ENCODE measurements around the gene TTLL1.
"Not testable (repeated sequence)": the region's sequence is repeated elsewhere in the genome, so short reads cannot be mapped to it uniquely, and the experiment has no call there.

The TTLL1 gene

DNA sequence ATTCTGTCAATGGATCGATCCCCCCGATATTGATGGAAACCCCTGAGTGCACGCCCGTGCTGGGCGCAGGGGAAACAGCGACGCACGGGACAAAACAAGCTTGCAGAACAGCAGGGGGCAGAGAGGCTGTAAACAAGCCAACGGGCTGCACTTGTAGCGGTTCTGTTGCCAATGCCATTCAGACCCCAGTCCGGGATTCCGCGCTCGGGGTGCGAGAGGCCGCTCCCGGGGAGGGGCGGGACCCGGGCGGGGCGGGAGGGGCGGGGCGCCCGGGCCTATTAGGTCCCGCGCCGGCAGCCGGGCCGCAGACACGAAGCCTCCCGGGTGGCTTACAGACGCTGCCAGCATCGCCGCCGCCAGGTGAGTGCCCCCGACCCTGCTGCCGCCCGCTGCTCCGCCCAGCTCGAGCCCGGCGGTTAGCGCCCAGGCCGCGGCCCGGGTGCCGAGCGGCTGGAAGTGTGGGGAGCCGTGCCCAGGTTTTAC is 21.3 kb upstream of the TTLL1 start, which contains the start of gene BIK:
Gene BIK, plus strand, starts transcription at position 307 of the 483 bp plus-strand sequence. CDS start 13,273 bp downstream, outside the sequence.
- DNase-seq (ENCODE audit: low read depth) = peak; percentile 16

DNA sequence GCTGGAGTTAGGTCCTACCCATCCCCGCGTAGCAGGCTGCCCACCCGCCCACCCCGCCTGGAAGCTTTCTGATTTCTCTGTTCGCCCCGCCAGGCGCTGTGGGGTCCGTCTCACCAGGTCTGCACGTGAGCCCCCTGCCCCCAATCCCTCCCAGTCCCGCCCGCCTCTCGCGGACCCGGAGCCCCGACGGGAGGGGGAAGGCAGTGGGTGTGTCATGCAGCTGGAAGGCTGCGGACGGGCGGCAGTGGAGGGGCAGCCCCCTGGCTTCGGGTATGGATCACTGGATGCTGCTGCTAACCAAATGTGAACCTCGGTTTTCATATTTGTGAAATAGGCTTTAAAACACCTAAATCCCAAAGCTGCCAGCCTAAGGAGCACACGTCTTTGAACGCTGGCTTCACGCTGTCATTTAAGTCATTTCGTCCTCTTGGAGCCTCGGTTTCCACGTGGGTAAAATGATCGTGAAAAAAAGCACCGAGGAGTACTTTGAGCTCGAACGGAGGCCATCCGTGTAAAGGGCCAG is 20.8 kb upstream of the TTLL1 start:
- no peak for DNase-seq (ENCODE audit: low read depth)

DNA sequence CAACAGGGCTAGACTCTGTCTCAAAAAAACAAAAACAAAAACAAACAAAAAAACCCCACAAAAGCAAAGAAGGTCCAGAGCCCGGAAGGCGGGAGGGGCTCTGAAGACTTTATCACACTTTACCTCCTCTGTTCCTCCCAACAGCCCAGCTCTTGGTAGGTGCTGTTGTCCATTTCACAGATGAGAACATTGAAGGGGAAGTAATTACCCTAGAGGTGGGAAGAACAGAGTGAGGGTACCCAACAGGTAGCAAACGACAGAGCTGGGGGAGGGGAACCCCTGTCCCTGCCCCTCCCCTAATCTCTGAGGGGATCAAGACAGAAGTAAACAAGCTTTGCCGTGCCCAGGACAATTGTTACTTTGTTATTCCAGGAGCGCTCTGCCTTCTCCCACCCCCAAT is 20.3 kb upstream of the TTLL1 start:
- no peak for DNase-seq (ENCODE audit: low read depth)

DNA sequence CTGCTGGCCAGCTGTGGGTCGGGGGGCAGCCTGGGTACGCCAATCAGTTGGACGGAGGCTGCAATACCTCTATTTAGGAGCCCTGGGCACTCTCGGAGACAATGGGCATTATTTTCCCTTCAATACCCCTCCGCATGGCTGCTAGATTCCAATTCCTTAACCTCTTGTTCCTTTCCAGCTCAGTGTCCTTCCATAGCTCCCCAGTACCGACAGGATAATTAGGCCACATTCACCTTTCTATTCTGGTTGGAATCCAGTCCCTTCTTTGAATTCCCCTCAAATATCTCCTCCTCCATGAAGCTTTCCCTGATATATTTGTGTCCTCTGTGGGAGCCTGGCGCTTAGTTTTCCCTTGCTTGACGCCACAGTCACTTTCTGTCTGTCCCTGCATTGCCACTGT is 17.1 kb upstream of the TTLL1 start:
- no peak for DNase-seq (ENCODE audit: low read depth)

DNA sequence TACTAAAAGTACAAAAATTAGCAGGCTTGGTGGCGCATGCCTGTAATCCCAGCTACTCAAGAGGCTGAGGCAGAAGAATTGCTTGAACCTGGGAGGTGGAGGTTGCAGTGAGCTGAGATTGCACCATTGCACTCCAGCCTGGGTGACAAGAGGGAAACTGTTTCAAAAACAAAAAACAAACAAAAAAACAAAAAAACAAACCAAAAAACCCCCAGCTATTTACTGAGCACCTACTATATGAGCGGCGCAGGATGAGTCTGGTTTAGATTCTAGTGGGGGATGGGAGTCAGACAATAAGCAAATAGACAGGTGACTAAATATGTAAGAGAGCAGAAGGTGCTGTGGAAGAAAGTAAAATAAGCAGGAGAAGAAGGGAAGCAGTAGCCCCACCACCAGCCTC is 15.8 kb upstream of the TTLL1 start:
- DNase-seq (ENCODE audit: low read depth) = not testable (repeated sequence)

DNA sequence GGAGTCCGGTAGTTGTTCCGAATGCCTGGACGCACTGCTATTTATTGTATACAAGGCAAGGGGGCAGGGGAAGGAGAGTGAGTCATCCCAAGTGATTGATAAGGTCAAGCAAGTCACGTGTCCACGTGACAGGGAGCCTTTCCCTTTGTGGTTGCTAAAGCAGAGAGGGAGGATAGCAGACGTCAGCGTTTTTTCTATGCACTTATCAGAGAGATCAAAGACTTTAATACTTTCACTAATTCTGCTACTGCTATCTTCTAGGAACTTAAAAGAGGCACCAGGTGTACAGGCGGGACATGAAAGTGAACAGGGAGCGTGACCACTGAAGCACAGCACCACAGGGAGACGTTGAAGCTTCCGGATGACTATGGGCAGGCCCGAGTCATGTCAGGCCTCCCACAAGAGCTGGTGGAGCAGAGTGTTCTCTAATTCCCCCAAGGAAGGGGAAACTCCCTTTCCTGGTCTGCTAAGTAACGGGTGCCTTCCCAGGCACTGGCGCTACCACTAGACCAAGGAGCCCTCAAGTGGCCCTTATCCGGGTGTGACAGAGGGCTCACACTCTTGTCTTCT is 14.9 kb upstream of the TTLL1 start:
- not testable (repeated sequence) for DNase-seq (ENCODE audit: low read depth)

DNA sequence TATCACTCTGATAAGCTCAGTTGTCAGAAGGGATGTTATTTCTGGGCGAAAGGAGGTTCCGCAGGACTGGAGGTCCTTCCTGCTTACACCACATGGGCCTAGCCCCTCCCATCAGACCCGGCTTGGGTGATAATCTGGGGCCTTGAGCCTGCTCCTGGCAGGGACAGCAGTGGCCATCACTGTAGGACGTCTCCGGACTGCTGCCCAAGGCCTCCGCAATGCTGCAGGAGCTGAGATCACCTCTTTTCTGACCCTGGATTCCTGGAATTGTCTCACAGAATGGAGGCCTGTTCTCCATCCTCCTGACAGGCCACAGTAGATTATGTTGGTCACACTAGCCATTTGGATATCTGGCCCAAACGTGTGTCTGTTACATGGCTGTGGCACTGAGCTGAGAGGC is 12.1 kb upstream of the TTLL1 start:
- DNase-seq (ENCODE audit: low read depth) = no peak

DNA sequence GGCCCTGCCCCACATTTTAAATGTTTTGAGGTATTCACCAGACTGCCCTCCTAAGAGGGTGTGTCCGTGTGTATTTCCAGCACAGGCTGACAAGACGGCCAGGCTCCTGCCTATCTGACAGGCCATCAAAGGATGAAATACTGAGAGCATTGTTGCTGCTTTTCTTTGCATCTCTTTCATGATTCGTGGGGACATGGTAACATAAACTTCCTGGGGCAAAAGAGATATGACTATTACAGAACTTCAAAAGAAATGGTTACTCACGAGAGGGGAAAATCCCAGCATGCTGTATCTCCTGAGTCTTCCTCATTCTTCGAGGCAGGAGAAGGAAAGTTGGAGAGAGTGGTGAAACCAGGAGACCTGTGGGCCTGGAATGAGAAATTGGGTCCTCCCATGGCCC is 11.0 kb upstream of the TTLL1 start:
- no peak for DNase-seq (ENCODE audit: low read depth)

DNA sequence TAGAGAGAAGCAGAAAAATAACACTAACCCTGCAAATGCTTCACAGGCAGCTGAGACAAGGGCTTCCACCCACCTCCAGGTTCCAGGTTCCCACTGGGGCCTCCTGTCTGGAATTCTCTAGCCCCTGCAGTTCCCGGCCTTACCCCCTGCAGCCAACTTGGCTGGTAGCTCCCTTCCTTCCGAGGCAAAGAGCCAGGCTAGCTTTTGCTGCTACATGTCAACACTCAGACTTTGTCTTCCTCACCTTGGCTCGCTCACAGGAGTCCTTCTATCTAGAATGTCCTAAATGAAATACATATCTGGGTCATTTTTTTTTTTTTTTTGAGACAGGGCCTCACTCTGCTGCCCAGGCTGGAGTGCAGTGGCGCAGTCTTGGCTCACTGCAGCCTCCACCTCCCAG is 9.9 kb upstream of the TTLL1 start:
- DNase-seq (ENCODE audit: low read depth) = no peak

DNA sequence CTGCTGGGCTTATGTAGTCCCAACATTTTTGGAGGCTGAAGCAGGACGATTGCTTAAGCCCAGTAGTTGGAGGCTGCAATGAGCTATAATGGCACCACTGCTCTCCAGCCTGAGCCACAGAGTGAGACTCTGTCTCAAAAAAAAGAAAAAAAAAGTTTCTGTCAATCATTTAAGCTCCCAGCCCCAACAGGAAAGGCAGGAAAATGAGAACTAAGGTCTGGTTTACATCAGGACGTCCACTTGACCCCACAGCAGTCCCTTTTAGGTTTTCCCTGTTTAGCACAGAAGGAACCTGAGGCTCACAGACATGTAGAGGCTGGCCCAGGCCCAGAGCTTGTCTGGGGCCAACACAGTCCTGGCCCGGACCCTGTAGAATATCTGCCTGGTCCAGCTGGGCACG is 9.2 kb upstream of the TTLL1 start:
- no peak for DNase-seq (ENCODE audit: low read depth)

DNA sequence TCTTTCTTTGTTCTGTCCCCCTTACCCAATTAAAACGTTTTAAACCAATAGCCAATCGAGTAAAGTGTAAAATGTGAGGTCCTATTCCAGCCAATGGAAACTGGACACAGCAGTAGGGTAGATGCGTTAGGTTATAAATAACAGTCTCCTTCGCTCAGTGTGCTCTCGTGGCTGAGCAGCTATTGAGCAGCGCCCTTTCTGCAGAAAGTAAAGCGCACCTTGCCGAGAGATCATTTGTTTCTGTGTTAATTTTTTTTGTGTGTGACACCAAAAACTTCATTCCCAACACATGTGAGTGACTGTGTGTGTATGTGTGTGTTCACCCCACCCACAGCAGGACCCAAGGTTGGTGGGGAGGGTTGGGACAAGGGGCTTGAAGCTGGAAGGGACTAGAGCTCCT is 7.2 kb upstream of the TTLL1 start:
- DNase-seq (ENCODE audit: low read depth) = no peak

DNA sequence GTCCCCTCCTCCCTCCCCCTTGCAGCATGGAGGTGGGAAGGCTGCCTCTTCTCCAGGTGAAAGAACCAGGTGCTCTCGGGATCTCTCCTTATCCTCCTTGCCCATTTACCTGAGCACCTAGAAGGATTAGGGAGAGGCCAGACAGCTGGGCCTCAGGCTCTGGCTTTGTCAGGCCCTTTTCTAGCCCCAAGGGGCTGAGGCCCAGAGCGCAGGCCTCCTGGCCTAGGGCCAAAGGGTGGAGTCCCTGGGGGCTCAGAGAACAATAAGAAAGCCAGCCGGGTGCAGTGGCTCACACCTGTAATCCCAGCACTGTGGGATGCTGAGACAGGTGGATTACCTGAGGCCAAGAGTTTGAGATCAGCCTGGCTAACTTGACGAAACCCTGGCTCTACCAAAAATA is 5.4 kb upstream of the TTLL1 start:
- DNase-seq (ENCODE audit: low read depth) = no peak

DNA sequence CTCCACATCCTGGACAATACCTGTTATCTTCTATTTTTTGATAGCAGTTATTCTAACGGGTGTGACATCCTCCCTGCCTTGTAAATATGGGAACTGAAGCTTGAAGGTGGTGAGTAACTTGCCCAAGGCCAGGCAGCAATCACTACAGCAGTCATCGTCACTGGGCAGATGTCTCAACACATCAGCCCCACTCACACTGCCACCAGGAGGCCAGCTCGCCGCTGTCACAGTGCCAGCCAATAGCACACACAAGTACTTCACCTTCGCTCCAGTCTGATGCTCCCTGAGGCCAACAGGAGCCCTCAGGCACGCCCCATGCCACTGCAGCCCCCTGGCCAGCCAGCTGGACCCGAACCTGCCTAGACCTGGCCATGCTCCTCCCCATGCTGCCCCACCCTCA is 4.9 kb upstream of the TTLL1 start:
- no peak for DNase-seq (ENCODE audit: low read depth)

DNA sequence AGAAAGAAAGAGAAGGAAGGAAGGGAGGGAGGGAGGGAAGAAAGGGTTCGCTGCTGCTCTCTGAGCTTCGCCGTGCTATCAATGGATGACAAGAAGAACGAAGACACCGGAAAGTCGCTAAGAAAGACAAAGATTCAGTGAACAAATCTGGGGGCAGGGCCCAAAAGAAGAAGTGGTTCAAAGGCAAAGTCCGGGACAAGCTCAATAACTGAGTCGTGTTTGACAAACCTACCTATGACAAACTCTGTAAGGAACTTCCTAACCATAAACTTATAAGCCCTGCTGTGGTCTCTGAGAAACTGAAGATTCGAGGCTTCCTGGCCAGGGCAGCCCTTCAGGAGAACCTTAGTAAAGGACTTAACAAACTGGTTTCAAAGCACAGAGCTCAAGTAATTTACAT is 2.9 kb upstream of the TTLL1 start:
- DNase-seq (ENCODE audit: low read depth) = no peak

DNA sequence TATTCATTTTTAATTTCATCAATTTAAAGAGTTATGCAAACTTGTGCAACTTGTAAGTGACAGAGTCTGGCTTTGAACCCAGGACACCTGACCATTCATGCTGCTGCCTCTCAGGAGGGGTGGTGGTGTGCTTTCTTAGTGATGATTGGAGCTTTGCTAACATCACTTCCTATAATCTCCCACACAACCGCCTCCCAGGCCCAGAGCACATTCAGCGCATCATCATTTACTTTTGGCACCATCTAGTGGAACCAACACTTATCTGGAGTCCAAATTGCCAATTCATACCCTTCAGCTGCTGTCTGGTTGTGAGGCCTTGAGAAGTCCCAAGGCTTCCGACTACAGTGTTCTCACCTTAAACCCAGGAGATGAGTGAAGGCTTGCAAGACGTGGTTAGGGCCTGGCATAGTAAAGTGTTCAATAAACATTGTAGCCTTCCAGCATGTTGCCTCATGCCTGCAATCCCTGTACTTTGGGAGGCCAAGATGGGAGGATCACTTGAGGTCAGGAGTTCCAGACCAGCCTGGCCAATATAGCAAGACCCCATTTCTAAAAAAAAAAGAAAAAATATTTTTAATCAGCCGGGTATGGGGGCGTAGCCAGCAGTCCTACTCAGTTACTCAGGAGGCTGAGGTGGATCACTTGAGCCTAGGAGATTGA is 1.1 kb upstream of the TTLL1 start:
- DNase-seq (ENCODE audit: low read depth) = no peak

DNA sequence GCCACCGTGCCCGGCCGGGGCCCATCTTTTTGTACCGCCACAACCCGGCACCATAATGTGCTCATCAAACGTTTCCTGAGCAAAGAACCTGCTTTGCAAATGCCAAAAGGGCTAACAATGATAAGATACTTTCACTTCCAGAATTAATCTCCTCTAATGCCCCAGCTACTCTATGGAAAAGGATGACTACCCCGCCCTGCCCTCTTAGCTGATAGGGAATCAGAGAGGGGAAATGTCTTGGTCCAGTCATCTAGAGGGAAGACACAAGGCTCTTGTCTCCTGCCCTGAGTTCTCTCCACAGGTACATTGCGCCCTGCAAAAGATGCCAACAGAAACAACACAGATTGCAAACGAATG is 586 bp downstream of the TTLL1 start:
- DNase-seq (ENCODE audit: low read depth) = no peak

DNA sequence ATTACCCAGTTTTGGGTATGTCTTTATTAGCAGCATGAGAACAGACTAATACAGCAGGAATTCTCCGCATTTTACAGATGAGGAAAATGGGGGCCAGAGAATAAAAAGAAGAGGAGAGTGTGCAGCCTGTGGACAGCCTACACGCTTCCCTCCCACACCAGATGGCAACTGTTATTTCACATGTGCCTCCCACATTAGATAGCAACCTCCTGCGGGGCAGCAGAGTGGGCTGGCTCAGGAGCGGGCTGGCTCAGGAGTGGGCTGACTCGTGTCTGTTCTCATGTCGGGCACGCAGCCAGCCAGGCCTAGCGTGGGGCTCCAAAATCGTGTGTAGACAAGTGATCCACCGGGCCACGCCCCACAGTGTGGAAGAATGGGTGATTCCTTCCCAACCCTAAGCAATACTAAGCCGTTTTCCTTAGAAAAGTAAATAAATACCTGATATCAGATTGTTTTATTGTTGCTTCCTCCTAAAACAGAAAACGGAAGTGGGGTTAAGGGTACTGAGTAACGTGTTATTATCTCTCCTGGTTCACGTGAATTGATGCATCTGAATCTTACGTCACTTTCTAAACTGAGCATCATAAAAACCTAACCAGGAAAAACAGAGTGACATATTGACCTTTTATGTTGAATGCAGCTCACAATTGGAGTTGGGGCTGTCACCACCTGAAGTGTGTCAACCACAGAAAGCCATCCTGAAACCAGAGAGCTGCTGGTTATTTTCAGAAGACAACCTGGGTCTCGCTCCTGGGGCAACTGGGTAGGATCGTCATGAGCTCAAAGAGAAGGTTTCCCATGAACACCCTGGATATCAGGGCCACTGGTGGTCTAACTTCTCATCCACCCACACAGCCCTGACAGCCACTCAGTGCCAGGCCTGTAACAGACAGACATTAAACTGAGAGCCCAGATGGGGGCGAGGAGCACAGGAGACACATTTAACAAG is 3.3 kb downstream of the TTLL1 start:
- DNase-seq (ENCODE audit: low read depth) = no peak

DNA sequence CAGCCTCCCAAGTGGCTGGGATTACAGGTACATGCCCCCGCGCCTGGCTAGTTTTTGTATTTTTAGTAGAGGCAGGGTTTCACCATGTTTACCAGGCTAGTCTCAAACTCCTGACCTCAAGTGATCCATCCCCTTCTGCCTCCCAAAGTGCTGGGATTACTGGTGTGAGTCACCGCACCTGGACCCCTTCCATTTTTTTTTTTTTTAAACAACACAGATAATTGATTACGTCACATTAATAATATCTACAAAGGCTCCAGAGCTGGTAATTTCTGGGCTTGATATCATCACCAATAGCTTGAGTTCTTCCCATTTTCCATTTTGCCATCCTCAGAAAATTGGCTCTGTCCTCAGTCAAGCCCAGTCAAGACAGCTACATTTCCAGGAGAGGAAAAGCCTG is 7.2 kb downstream of the TTLL1 start:
- DNase-seq (ENCODE audit: low read depth) = no peak

DNA sequence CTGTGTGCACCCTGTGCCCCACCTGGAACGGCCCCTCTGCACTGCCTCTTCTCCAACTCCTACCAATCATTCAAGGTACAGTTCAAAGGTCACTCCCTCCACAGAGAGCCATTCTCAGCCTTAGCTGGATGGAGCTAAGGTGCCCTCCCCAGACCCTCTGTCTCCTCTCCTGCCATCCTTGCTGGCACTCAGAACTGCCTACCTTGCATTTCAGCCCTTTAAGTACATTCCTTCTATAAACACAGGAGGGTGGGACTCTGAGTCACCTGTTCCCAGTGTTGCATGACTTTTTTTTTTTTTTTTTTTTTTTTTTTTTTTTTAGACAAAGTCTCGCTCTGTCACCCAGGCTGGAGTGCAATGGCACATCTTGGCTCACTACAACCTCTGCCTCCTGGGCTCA is 8.6 kb downstream of the TTLL1 start:
- DNase-seq (ENCODE audit: low read depth) = no peak

DNA sequence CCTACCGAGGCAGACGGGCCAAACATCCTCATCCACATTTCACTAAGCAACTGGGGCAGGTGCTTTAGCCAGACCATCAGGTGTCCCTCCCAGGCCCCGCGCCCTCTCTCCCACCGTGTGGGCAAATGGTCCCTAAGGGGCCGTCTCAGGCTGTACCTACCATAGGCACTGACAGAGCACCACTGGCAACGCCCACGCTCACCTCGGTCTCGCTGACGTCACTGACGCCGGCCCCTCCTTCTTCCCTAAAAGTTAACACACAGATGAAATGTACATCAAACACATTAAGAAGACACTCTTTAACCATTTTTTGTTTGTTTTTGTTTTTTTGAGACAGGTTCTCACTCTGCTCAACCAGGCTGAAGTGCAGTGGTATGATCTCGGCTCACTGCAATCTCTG is 9.4 kb downstream of the TTLL1 start:
- no peak for DNase-seq (ENCODE audit: low read depth)

DNA sequence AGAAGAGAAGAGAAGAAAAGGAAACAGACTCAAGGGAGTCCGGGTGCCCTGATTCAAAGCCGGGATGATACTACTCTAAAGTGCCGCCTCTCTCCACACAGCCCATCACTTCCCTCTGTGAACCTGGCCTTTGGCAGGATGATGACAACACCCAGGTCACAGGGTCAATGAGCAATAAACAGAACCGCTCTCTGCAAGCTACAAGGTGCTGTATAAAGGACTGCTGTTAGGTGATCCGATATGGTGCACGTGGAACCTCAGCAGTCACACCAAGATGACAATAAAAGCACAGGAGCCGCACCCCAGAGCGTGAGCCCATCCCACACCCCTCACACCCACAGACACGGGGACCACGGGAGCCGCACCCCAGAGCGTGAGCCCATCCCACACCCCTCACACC is 10.7 kb downstream of the TTLL1 start:
- DNase-seq (ENCODE audit: low read depth) = no peak

DNA sequence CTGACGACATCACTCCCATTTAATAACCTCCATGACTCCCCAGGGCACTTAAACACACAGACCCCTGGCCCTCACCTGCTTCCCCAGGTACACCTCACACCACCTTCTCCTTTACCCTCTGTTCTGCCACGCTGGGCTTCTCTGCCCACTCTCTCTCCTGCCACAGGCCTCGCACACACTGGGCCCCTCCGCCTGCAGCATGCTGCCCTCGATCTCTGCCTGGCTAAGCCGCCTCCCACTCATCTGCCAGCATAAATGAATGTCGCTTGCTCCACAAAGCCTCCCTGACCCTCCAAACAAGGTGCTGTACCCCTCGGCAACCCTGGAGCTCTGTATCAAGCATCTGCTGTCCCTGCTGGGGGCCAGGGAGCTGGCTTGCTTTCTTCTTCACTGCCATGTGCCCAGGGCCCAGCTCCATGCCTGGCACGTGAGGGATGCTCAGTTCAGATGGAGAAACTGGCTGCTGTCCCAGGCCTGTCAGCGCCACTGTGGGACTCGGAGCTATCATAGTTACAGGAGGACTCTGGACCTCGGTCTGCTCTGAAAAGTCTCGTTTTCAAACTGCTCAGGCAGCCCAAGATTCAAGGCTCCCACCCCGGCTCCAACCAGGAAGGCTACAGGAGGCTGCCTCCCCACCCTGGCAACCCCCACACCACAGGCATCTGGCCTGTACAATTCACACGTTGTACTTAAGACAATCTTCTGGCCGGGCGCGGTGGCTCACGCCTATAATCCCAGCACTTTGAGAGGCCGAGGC is 11.9 kb downstream of the TTLL1 start:
- no peak for DNase-seq (ENCODE audit: low read depth)
